Measurements from ENCODE around the gene MRGPRE. TPM values are rescaled to one million over a fixed set of nuclear protein-coding genes. Genes with fewer than 3 reads are reported as not detected.

Gene MRGPRE
- total RNA-seq, 1 experiment from 2014 or later, result not detected

DNA sequence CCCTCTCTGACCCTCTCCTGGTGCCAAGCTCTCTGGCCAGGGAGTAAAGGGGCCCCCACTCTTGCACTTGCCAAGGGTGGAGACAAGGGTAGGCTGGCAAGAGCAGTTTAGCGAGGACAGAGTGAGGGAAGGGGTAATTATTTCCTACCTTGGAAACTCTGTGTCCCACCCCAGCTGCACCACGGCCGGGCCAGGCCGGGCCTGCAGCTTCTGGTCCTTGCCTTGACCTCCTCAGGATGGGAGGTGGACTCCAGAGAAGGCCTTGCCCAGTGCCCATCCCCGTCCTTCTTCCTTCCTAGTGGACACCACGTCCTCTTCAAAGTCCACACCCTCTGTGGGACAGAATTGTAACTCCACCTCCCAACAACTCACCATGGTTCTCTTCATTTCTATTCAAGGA is 48.7 kb downstream of the MRGPRE start:
- no peak for DNase-seq (ENCODE audit: extremely low read depth, low read depth)

DNA sequence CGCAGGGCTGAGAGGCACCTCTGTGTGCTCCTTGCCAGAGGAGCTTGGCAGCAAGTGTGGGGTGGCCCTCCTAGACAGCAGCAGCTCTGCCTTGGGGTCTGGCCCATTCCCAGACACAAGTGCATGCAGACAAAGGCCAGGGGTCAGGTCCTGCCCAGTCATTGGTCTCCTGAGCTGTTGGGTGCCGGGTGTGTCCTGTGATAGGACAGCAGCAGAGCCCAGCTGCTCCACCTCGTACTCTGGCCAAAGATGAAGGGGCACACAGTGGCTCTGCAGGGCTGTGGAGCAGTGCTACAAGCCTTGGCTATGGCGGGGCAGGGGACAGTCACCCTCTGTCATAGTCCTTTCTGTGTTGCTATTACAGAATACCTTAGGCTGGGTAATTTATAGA is 49.8 kb downstream of the MRGPRE start:
- no peak for DNase-seq (ENCODE audit: extremely low read depth, low read depth)

DNA sequence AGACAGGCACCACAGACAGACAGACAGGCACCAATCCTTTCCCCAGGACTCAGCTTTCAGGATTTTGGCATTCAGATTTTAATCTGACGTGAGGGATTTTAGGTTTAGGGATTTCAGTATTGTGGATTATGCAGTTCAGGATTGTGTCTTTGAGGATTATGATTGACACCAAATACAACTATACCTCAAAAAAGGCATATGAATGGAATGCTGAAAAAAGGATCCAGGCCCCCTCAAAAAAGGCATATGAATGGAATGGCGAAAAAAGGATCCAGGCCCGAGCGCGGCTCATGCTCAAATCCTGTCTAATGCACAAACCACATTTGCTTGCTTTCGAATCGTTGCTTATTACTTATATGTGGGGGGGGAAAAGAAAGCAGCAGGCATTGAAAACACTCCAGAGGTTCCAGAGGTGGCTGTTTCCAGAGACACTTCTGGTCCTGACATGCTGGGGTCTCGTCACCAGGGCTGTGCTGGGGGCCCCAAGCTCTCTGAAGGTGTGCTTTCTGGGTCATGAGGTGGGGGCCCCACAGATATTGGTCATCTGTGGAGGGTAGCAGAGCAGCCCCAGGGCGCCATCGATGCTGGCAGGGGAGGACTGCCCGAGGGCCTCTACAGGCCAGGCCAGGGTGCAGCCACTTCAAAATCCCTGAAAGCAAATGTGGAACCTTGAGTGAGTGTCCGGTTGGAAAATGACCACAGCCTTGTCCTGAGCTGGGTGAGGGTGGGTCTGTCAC is 50.3 kb downstream of the MRGPRE start:
- no peak for DNase-seq (ENCODE audit: extremely low read depth, low read depth)

GRCh38 chr11:3180869-3181268 is 51.3 kb downstream of the MRGPRE start:
- DNase-seq (ENCODE audit: extremely low read depth, low read depth), result no peak

DNA sequence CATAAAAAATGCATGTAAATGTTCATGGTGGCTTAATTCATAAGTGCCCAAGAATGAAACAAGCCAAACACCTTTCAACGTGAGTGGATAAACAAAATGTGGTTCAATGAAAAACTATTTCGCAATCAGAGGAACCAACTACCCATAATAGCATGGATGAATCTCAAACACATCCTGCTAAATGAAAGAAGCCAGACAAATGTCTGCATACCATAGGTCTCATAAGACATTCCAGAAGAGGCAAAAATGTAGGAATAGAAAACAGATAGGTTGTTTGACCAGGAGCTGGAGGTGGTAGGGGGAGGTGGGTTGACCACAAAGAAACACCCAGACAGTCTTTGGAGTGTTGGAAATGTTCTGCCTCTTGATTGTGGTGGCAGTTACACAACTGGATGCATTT is 53.9 kb downstream of the MRGPRE start:
- DNase-seq (ENCODE audit: extremely low read depth, low read depth), result no peak

GRCh38 chr11:3177931-3178330 is 54.3 kb downstream of the MRGPRE start:
- no peak for DNase-seq (ENCODE audit: extremely low read depth, low read depth)

Other genes starting within 250 kb of the MRGPRE start
- 65.7 and 69.7 TPM in 2 replicates for gene NAP1L4, start 240.1 kb downstream of the MRGPRE start, total RNA-seq (2014; rRNA removed; shearing (Covaris generic))
- 77.5 and 88.1 TPM in 2 replicates for gene CARS1, start 175.0 kb downstream of the MRGPRE start, total RNA-seq (2014; rRNA removed; shearing (Covaris generic))
- 80.6 and 84.9 TPM in 2 replicates for gene OSBPL5, start 67.1 kb downstream of the MRGPRE start, total RNA-seq (2014; rRNA removed; shearing (Covaris generic))
- gene MRGPRG, start 13.6 kb downstream of the MRGPRE start, total RNA-seq (2014; rRNA removed; shearing (Covaris generic)), result not detected in 2 replicates
- gene ZNF195, start 146.7 kb upstream of the MRGPRE start, total RNA-seq (2014; rRNA removed; shearing (Covaris generic)), result 32.9 and 39.1 TPM in 2 replicates

Measured in NCI-H460 (cell line).